ENCODE data around the gene LMO1. TPM values are rescaled to one million over a fixed set of nuclear protein-coding genes. Genes with fewer than 3 reads are reported as not detected.

LMO1 gene
- total RNA-seq (2021; fragmentation: NEBNext Ultra II Directional; extraction: Animal tissue kit (Norgen Biotek cat#: 25700)) (not detected in 2 replicates), polyA plus RNA-seq (2011; rRNA removed) (0.17 and 0.30 TPM in 2 replicates), polyA minus RNA-seq (2011; rRNA and poly(A)+ RNA removed) (0.44 TPM in 1 of 2 replicates, not detected in the other)
- 0.32 TPM for polyA plus RNA-seq (2011; cell fraction: cytosol; rRNA removed)
- 0.37 TPM for polyA plus RNA-seq (2011; cell fraction: nucleus; rRNA removed)
- 0.19 to 0.85 TPM (median 0.46 TPM) in 4 replicates for polyA plus RNA-seq (2012, experiment 1 of 2)
- polyA plus RNA-seq (2012, experiment 2 of 2), result 0.45 TPM
- polyA plus RNA-seq (2013, experiment 1 of 2), result 0.20 TPM
- 0.11 TPM for polyA plus RNA-seq (2013, experiment 2 of 2)
- polyA minus RNA-seq (2011; cell fraction: cytosol; rRNA and poly(A)+ RNA removed), result not detected
- not detected for polyA minus RNA-seq (2011; cell fraction: nucleus; rRNA and poly(A)+ RNA removed)
- long read RNA-seq, experiment 1, result 0 reads
- long read RNA-seq, experiment 2, partial matches to known transcripts, result 1 of 1 reads
- long read RNA-seq, experiment 2, other reads (novel, unspliced or antisense), result 0 of 1 reads

- no peak within 1 kb of the TSS for H2BK15ac ChIP-seq (ENCODE audit: low read length)
- no peak within 1 kb of the TSS for H4K8ac ChIP-seq (ENCODE audit: extremely low read depth, insufficient read depth, low read length)
- peak within 1 kb of the TSS; percentile 88 to 89 for H3K4me2 ChIP-seq (ENCODE audit: insufficient read depth in 1 of 2, low read depth in 2 of 2, low read length in 2 of 2)
- no peaks in the 10 kb centered on the region for H3K79me2 ChIP-seq (ENCODE audit: control insufficient read depth in 1 of 2, insufficient read depth in 2 of 2, low read length in 2 of 2)
- 13% methylated on average over 22 of the region's 22 CpGs; no CpG with 5 or more reads in 1 of the 2 experiments for WGBS, 2 experiments (ENCODE audit: extremely low coverage in 1 of 2, insufficient coverage in 1 of 2, insufficient read length in 1 of 2, insufficient replicate concordance in 2 of 2, low coverage in 1 of 2, low lambda C conversion rate in 2 of 2, missing lambda C conversion rate in 1 of 2)
- H4K20me1 ChIP-seq (replicated peaks in 1 of 2; ENCODE audit: control insufficient read depth in 1 of 2, insufficient read depth in 2 of 2, low read length in 2 of 2), result peaks cover 0 to 6% of the 10 kb centered on the region in 2 experiments
- no peak within 1 kb of the TSS for H3K4ac ChIP-seq (replicated peaks; ENCODE audit: insufficient read length, low read depth, low read length)
- no peak within 1 kb of the TSS for H2BK120ac ChIP-seq (replicated peaks; ENCODE audit: low read depth, low read length)
- H3K4me1 ChIP-seq (replicated peaks in 1 of 4; ENCODE audit: control insufficient read depth in 3 of 4, insufficient read depth in 4 of 4, low read length in 3 of 4), result peaks cover 0 to 10% (median 8%) of the 10 kb centered on the region in 4 experiments; a peak in 6 of 7 replicates
- H2BK20ac ChIP-seq (ENCODE audit: low read length), result no peak within 1 kb of the TSS
- H3K23me2 ChIP-seq (ENCODE audit: low read depth, low read length), result peaks cover 15% of the 10 kb centered on the region; the same call in 1 of the 2 replicates
- no peak within 1 kb of the TSS for H3K23ac ChIP-seq (ENCODE audit: insufficient read length)
- ChIA-PET CTCF (ENCODE audit: partially characterized antibody) (interaction anchor here (0.7 to 16.6 kb wide), 45 partner anchors 10 to 699 kb away, joined by 3 to 171 read pairs (median 6); no protein-coding TSS in a partner anchor), POLR2A (ENCODE audit: partially characterized antibody) (interaction anchor here (0.7 to 1.5 kb wide), 4 partner anchors 15 to 44 kb away, joined by 3 to 5 read pairs (median 4); no protein-coding TSS in a partner anchor)
- peaks cover 50 to 85% (median 78%) of the 10 kb centered on the region in 4 experiments for H3K27me3 ChIP-seq (replicated peaks in 1 of 4; ENCODE audit: control insufficient read depth in 3 of 4, extremely low read depth in 1 of 4, insufficient read depth in 3 of 4, low read length in 3 of 4)
- no peaks in the 10 kb centered on the region for H3K79me1 ChIP-seq (ENCODE audit: low read depth, low read length)
- FAIRE-seq, result peak; percentile 72
- H2AFZ ChIP-seq (ENCODE audit: low read length), result peak within 1 kb of the TSS; percentile 60; the same call in 1 of the 2 replicates
- no peak within 1 kb of the TSS for H4K5ac ChIP-seq (ENCODE audit: insufficient read length, low read depth, low read length)
- no peak within 1 kb of the TSS for H4K91ac ChIP-seq (replicated peaks; ENCODE audit: insufficient read length, low read length)
- peak in 1 of 2 experiments; percentile 94 for DNase-seq (ENCODE audit: low read depth in 1 of 2, low spot score in 2 of 2)
- no peaks in the 10 kb centered on the region for H3K9me3 ChIP-seq (ENCODE audit: insufficient read depth in 2 of 2, low read depth in 1 of 2, low read length in 1 of 2)
- H2BK5ac ChIP-seq (ENCODE audit: low read depth, low read length), result no peak within 1 kb of the TSS
- H3K56ac ChIP-seq (replicated peaks; ENCODE audit: insufficient read length, low read depth, low read length), result peak within 1 kb of the TSS; percentile 33
- no peak within 1 kb of the TSS for H3K27ac ChIP-seq (ENCODE audit: low read depth, low read length)
- peaks cover 0 to 7% (median 0%) of the 10 kb centered on the region in 4 experiments; a peak in 1 of 8 replicates for H3K36me3 ChIP-seq (ENCODE audit: control insufficient read depth in 2 of 4, insufficient read depth in 4 of 4, low read length in 3 of 4)
- no peak within 1 kb of the TSS for H2BK12ac ChIP-seq (ENCODE audit: low read depth, low read length)
- H3K14ac ChIP-seq (ENCODE audit: insufficient read length), result no peak within 1 kb of the TSS
- H3K4me3 ChIP-seq (ENCODE audit: extremely low read depth in 1 of 4, insufficient read depth in 2 of 4, low read depth in 3 of 4, low read length in 4 of 4), result peak within 1 kb of the TSS; percentile 44 to 65 (median 58)
- peak within 1 kb of the TSS in 1 of 4 experiments; percentile 10; a peak in 1 of 7 replicates for H3K9ac ChIP-seq (replicated peaks in 1 of 4; ENCODE audit: extremely low read depth in 1 of 4, low read depth in 3 of 4, low read length in 3 of 4)
- no peak within 1 kb of the TSS for H2AK5ac ChIP-seq (ENCODE audit: low read depth, low read length)
- peak within 1 kb of the TSS; percentile 71 for H3K18ac ChIP-seq (ENCODE audit: extremely low read depth, low read length)
- TF ChIP-seq RAD21 (IDR thresholded peaks at IDR 0.05 in 1 of 2, conservative IDR thresholded peaks at IDR 0.05 in 1 of 2; ENCODE audit: low read depth in 2 of 2, low read length in 2 of 2) (peak; percentile 74 to 82), POU5F1 (IDR thresholded peaks at IDR 0.05; ENCODE audit: low read depth, low read length) (no peak), KDM5A (IDR thresholded peaks at IDR 0.05; ENCODE audit: low read length) (no peak), CTBP2 (IDR thresholded peaks at IDR 0.05; ENCODE audit: borderline replicate concordance, insufficient read depth, insufficient read length, low read length) (no peak), KDM4A (IDR thresholded peaks at IDR 0.05; ENCODE audit: low read depth, low read length, severe bottlenecking) (no peak), YY1 (IDR thresholded peaks at IDR 0.05; ENCODE audit: low read depth, low read length) (no peak), CHD1 (IDR thresholded peaks at IDR 0.05; ENCODE audit: low read depth, low read length) (no peak)
- TF ChIP-seq, protein P1, sequence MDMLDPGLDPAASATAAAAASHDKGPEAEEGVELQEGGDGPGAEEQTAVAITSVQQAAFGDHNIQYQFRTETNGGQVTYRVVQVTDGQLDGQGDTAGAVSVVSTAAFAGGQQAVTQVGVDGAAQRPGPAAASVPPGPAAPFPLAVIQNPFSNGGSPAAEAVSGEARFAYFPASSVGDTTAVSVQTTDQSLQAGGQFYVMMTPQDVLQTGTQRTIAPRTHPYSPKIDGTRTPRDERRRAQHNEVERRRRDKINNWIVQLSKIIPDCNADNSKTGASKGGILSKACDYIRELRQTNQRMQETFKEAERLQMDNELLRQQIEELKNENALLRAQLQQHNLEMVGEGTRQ (IDR thresholded peaks at IDR 0.05; ENCODE audit: low read length), result no peak
Measured at GRCh38 chr11:8263769-8264410, at the start of gene LMO1. LMO1 (minus strand) TSS chr11:8263878; CDS start chr11:8263362, 516 bp downstream.
